Esophagus muscularis mucosa (tissue), 4 donors: ENCODE measurements around the gene KCNH1. TPM values are rescaled to one million over a fixed set of nuclear protein-coding genes. Genes with fewer than 3 reads are reported as not detected.

Source experiments
- DNase-seq: peaks from one replicate; pipeline ENCODE4 v3.0.0-alpha.2; 2017; ENCODE audit errors: extremely low spot score
- H3K27ac ChIP-seq, 4 donors: fragments of 200-600 bp; sonication (generic); replicated peaks in 1 of 4; 1 replicate in 3 of 4; 2 replicates in 1 of 4; pipeline ENCODE4 v1.5.1; 2016 to 2019; ENCODE audit warnings: mild to moderate bottlenecking in 1 of 4
- H3K27me3 ChIP-seq, 4 donors: fragments of 200-600 bp; sonication (generic); one replicate each; pipeline versions ENCODE4 v1.5.1 to v1.6.0; 2016 to 2019
- H3K36me3 ChIP-seq, 4 donors: fragments of 200-600 bp; sonication (generic); one replicate each; pipeline ENCODE4 v1.5.1; 2016 to 2019
- H3K4me1 ChIP-seq, 4 donors: fragments of 200-600 bp; sonication (generic); one replicate each; pipeline ENCODE4 v1.5.1; 2016 to 2019
- H3K4me3 ChIP-seq, 4 donors: fragments of 200-600 bp; sonication (generic); 1 replicate in 2 of 4; 2 replicates in 2 of 4; pipeline ENCODE4 v1.5.1; 2016 to 2019; ENCODE audit warnings: mild to moderate bottlenecking in 4 of 4, moderate library complexity in 1 of 4
- H3K9me3 ChIP-seq, 4 donors: fragments of 200-600 bp; sonication (generic); 1 replicate in 3 of 4; 2 replicates in 1 of 4; pipeline ENCODE4 v1.5.1; 2016 to 2019
- EP300 ChIP-seq: sonication (generic); formaldehyde crosslinking; IDR thresholded peaks from one replicate; pipeline ENCODE4 v1.6.1; 2017; ENCODE audit warnings: antibody characterized with exemption
- POLR2A ChIP-seq: fragments of 450-650 bp; IDR thresholded peaks from one replicate; pipeline ENCODE4 v1.6.1; 2017; ENCODE audit warnings: antibody characterized with exemption, moderate library complexity, mild to moderate bottlenecking, low read depth
- POLR2AphosphoS5 ChIP-seq, 2 donors: sonication (generic); formaldehyde crosslinking; IDR thresholded peaks; one replicate each; pipeline ENCODE4 v1.6.1; 2017; ENCODE audit warnings: antibody characterized with exemption in 2 of 2
- WGBS: methylation state at CpG from one replicate; pipeline ENCODE4 v1.1.5; 2018; 5-methylcytosine and 5-hydroxymethylcytosine counted together
- intact Hi-C: fragments of 100-400 bp; cut with DNase I; formaldehyde crosslinking; loops from one replicate; pipeline ENCODE4 v1.15.1; 2023
- total RNA-seq, 4 donors: library from RNA; depleted of rRNA; stranded (reverse); fragments of >200 nt; gene quantifications; one replicate each; pipeline versions ENCODE4 v1.1.0 to v1.2.1, GENCODE V29; 2016
- TF ChIP-seq, protein P1 (sequence below), 3 experiments: fragments of 200-600 bp in 2 of 3; fragments of 450-650 bp in 1 of 3; sonication (generic) in 2 of 3; IDR thresholded peaks; one replicate each; pipeline ENCODE4 v1.5.1; 2017 to 2019; ENCODE audit warnings: antibody characterized with exemption in 3 of 3, mild to moderate bottlenecking in 2 of 3, moderate library complexity in 1 of 3

The KCNH1 gene
- total RNA-seq, 4 donors from 2014 or later: 0.11 to 0.78 (median 0.46) TPM

DNA sequence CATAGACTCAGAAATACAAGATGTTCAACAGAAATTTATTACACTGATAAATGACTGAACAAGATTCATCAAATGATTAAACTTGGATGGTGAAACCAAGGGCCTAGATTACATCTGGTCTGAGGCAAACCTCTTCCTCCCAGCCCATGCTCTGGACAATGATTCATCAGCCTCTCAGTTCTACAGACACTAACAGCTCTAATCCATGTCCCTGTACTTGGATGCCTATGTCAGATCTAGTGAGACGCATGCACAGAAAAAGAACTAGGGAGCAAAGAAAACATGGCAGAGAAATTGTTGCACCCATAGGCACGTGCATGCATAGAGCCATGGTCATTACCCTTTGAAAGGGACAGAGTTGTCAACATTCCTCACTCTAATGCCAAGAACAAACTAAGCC is 250.1 kb downstream of the KCNH1 start:
- Histone ChIP-seq H3K4me3 (no peak overlapping the region), H3K36me3 (no peaks in the 10 kb centered on the region), H3K9me3 (no peaks in the 10 kb centered on the region), H3K27me3 (no peaks in the 10 kb centered on the region), H3K4me1 (no peaks in the 10 kb centered on the region), H3K27ac (no peak overlapping the region)
- no peak for DNase-seq
- TF ChIP-seq, protein P1, sequence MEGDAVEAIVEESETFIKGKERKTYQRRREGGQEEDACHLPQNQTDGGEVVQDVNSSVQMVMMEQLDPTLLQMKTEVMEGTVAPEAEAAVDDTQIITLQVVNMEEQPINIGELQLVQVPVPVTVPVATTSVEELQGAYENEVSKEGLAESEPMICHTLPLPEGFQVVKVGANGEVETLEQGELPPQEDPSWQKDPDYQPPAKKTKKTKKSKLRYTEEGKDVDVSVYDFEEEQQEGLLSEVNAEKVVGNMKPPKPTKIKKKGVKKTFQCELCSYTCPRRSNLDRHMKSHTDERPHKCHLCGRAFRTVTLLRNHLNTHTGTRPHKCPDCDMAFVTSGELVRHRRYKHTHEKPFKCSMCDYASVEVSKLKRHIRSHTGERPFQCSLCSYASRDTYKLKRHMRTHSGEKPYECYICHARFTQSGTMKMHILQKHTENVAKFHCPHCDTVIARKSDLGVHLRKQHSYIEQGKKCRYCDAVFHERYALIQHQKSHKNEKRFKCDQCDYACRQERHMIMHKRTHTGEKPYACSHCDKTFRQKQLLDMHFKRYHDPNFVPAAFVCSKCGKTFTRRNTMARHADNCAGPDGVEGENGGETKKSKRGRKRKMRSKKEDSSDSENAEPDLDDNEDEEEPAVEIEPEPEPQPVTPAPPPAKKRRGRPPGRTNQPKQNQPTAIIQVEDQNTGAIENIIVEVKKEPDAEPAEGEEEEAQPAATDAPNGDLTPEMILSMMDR (IDR thresholded peaks at IDR 0.05): no peak
- TF ChIP-seq EP300 (no peak), POLR2AphosphoS5 (IDR thresholded peaks at IDR 0.05) (no peak), POLR2A (no peak)
- 81% methylated on average over 2 of the region's 2 CpGs for WGBS
- intact Hi-C loops: no loop called here

DNA sequence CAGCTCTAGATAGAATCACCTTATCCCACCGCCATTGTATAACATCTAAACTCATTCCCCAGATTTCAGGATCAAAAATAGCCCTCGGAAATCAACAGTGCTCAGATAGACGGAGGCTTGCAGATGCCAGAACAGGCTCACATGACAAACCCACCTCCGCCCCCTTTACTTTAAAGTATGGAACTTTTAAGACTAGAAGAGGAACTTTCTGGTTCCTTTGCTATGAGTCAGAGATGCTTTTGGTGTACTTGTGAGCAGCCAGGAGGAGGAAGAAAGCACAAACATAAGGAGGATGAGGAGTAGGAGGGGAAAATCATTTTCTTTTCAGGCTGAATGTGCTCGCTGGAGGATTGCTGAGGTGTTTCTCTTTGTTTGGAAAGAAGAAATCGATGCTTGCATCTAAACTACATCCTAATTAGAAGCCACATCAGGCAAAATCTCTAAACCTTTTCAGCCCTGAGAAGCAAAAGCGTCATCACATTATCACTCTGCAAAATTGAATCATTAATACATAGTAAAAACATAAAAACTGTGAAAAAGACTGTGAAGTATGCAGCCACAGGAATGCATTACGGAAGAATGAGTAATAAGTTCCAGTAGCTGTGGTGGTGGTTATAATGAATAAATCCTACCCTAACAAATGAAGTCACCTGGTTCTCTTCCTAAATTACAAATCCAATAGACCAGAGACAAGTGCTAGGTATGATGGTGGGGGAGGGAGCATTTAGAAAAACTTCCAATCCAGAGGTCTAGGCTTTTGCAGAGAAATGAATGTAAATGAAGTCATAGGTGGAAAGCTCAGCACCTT is 251.3 kb downstream of the KCNH1 start:
- no peak for DNase-seq
- H3K27ac ChIP-seq: no peak overlapping the region
- no peaks in the 10 kb centered on the region for H3K9me3 ChIP-seq
- H3K36me3 ChIP-seq: no peaks in the 10 kb centered on the region
- H3K27me3 ChIP-seq: no peaks in the 10 kb centered on the region
- intact Hi-C loops: no loop called here
- 74% methylated on average over 8 of the region's 8 CpGs for WGBS
- TF ChIP-seq POLR2A (no peak), POLR2AphosphoS5 (IDR thresholded peaks at IDR 0.05) (no peak), EP300 (no peak)
- TF ChIP-seq, protein P1 (IDR thresholded peaks at IDR 0.05): no peak
- no peaks in the 10 kb centered on the region for H3K4me1 ChIP-seq
- H3K4me3 ChIP-seq: no peak overlapping the region

DNA sequence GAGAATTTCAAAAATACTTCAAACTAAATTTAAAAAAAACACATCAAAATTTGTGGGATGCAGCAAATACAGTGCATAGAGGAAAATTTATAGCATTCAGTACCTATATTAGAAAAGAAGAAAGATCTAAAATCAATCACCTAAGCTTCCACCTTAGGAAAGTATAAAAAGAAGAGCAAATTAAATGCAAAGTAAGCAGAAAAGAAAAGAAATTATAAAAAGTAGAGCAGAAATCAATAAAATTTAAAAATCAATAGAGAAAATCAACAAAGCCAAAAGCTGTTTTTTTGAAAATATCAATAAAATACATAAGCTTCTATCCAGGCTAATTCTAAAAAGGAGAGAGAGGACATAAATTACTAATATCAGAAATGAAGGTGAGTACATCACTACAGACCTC is 255.4 kb downstream of the KCNH1 start:
- no peaks in the 10 kb centered on the region for H3K36me3 ChIP-seq
- no peaks in the 10 kb centered on the region for H3K27me3 ChIP-seq
- no peaks in the 10 kb centered on the region for H3K9me3 ChIP-seq
- no peak overlapping the region for H3K27ac ChIP-seq
- DNase-seq: no peak
- TF ChIP-seq POLR2AphosphoS5 (IDR thresholded peaks at IDR 0.05) (no peak), POLR2A (no peak), EP300 (no peak)
- TF ChIP-seq, protein P1 (IDR thresholded peaks at IDR 0.05): no peak
- intact Hi-C loops: no loop called here
- no peak overlapping the region for H3K4me3 ChIP-seq
- H3K4me1 ChIP-seq: no peaks in the 10 kb centered on the region

- DNase-seq: no peak
- no peak for TF ChIP-seq POLR2AphosphoS5 (IDR thresholded peaks at IDR 0.05)
- no peak for TF ChIP-seq POLR2A
- no peak for TF ChIP-seq EP300
- TF ChIP-seq, protein P1 (IDR thresholded peaks at IDR 0.05): no peak
Observed at GRCh38 chr1:210876275-210876674, 257.7 kb downstream of the KCNH1 start.

DNA sequence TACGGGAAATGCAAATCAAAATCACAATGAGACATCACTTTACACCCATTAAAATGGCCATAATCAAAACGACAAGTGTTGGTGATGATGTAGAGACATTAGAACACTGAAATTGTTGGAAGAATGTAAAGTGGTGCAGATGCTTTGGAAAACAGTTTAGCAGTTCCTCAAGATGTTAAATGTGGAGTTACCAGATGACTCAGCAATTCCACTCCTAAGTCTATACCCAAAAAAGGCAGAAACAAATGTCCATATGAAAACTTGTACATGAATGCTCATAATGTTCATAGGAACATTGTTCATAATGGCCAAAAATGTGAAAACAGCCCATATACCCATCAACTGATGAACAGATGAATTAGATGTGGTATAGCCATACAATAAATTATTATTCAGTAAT is 267.4 kb downstream of the KCNH1 start:
- DNase-seq: no peak
- peaks cover 0 to 24% (median 6%) of the 10 kb centered on the region in 4 donors for H3K9me3 ChIP-seq
- no peak for TF ChIP-seq POLR2AphosphoS5 (IDR thresholded peaks at IDR 0.05)
- TF ChIP-seq, protein P1 (IDR thresholded peaks at IDR 0.05): no peak
- no peak for TF ChIP-seq POLR2A
- no peak for TF ChIP-seq EP300
- H3K27ac ChIP-seq: no peak overlapping the region
- no peaks in the 10 kb centered on the region for H3K4me1 ChIP-seq
- H3K27me3 ChIP-seq: no peaks in the 10 kb centered on the region
- no peak overlapping the region for H3K4me3 ChIP-seq
- intact Hi-C loops: no loop called here
- H3K36me3 ChIP-seq: no peaks in the 10 kb centered on the region
- 66% methylated on average over 2 of the region's 2 CpGs for WGBS

More at GRCh38 chr1:210876275-210876674, 257.7 kb downstream of the KCNH1 start:
- Histone ChIP-seq H3K27ac (no peak overlapping the region), H3K4me1 (no peaks in the 10 kb centered on the region), H3K36me3 (no peaks in the 10 kb centered on the region), H3K4me3 (no peak overlapping the region), H3K27me3 (no peaks in the 10 kb centered on the region), H3K9me3 (no peaks in the 10 kb centered on the region)
- intact Hi-C loops: no loop called here
